Tongue (tissue), 2 donors: ENCODE results near the gene SPATA24. TPM values are rescaled to one million over a fixed set of nuclear protein-coding genes. Genes with fewer than 3 reads are reported as not detected.
"Not testable (repeated sequence)": the region's sequence is repeated elsewhere in the genome, so short reads cannot be mapped to it uniquely, and the experiment has no call there.

Experiments
- DNase-seq: peaks from one replicate; pipeline ENCODE4 v3.0.0-alpha.2; 2015
- total RNA-seq: library from RNA; depleted of rRNA; stranded (reverse); fragments of >200 nt; gene quantifications from one replicate; pipeline ENCODE4 v1.2.3, GENCODE V29; 2014

Gene SPATA24
- total RNA-seq, 1 donor from 2014 or later: 10.2 TPM

DNA sequence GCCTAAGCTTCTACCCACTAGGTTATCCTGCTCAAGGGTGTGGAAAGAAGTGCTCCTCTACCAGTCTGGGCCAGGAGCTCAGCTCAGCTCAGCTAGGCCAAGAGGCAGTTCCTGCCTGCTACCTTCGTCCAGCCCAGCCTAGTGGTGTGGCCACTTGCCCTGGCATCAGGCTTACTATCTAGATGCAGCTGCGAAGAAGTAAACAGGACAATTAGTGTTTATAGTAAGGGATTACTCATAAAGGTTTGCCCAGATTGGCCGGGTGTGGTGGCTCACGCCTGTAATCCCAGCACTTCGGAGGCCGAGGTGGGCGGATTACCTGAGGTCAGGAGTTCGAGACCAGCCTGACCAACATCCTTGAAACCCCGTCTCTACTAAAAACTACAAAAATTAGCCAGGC lies 12.8 kb upstream of the SPATA24 start:
- DNase-seq: no peak

DNA sequence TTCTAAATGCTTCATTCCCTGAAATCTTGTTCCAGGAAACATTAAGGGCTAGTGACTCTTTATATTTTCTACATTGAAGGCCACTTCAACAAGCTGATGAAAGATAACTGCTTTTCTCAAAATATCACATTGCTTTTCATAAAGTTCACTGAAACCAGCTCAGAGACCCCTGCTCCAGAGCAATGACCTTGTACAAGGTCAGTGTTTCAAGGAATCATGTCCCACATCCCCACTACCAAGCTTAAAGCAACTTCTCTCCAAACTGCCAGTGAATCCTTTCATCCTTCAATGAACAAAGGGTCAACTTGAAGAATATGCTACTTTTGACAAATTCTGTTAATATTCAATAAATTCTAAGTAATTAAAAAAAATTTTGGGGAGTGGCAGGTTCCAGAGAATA lies 12.0 kb upstream of the SPATA24 start:
- DNase-seq: no peak

DNA sequence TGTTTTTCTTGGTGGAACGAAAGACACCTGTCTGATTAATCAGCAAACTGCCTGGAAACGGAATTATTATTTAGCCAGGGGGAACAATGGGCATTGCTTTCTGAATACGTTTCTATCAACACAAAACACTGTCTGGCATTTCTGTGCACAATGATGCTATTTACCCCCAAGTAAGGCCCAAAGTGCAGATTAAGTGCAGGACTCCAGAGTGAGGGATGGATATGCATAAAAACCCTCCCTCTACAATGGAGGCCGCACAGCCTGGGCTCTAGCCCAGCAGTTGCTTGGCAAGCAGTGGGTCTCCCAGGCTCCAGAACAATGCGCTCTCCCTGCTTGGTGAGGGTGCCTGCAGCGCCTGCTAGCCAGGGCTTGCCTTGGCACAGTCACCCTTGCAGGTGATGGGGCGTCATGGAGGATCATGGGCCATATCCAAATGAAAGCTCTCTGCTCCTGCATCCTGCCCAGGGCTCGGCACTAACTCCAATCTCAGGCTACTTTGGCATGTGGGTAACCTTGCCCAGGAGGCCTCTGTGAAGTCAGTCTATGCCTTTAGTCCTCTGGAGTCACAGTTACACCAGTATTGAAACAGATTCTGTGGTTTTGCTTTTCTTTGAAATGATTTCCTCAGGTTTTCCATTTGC lies 11.5 kb upstream of the SPATA24 start:
- peak; percentile 33 for DNase-seq

DNA sequence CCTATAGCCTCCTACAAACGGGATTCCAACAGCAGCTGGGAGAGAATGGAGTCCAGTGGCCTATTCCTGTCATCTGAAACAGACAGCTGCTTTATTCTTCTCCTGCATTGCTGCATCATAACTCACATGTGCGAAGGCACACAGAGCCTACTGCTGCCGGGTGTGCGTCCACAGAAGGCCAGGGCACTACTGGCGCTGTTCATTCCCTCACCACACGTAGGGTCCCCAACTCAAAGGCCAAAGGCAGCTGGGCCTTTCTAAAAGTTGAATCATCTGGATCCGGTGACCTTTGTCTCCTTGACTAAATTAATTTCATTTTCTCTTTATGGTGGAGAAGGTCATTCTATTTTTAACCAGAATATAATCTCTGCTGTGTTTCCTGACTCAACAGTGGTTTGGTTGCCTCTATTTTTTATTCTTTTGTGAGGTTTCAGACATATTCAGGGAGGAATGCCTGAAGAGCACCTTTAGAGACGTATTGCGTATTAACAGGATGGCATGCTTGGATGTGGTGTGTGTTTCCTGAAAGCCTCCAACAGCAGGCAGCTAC lies 10.8 kb upstream of the SPATA24 start:
- peak; percentile 95 for DNase-seq

DNA sequence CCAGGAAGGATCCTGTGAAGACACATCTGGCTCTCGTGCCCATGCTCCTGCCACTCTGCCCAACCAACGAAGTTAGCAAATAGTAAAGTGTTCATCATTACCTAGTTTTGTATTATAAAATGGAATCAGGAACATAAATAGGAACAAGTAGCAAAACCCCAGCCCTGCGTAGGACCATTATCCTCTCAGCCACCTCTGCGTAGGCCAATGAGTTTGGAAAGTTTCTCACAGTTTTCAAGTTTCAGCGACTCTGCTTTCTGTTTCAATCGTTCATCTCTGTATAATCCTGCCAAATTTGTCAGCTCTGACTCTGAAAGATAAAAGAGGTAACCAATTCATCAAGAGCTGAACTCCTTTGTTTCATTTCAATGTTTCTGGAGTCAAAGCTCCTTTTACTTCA lies 10.1 kb upstream of the SPATA24 start:
- no peak for DNase-seq

- no peak for DNase-seq
These were observed 9.3 kb upstream of the SPATA24 start for GRCh38 chr5:139413153-139413552.

GRCh38 chr5:139410993-139411828 lies 7.3 kb upstream of the SPATA24 start:
- DNase-seq: no peak

- no peak for DNase-seq
These were observed 6.5 kb upstream of the SPATA24 start for GRCh38 chr5:139410121-139410992.

GRCh38 chr5:139409116-139409515 lies 5.2 kb upstream of the SPATA24 start:
- DNase-seq: not testable (repeated sequence)

DNA sequence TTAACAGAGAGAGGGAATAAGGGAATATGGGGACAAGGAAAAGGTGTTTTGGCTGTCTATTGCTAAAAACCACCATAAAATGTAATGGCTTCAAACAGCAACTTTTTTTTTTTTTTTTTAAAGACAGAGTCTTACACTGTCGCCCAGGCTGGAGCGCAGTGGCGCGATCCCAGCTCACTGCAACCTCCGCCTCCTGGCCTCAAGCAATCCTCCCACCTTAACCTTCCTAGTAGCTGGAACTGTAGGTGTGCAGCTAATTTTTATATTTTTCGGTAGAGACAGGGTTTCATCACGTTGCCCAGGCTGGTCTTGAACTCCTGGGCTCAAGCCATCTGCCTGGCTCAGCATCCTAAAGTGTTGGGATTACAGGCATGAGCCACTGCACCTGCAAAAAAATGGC lies 4.3 kb upstream of the SPATA24 start:
- no peak for DNase-seq

DNA sequence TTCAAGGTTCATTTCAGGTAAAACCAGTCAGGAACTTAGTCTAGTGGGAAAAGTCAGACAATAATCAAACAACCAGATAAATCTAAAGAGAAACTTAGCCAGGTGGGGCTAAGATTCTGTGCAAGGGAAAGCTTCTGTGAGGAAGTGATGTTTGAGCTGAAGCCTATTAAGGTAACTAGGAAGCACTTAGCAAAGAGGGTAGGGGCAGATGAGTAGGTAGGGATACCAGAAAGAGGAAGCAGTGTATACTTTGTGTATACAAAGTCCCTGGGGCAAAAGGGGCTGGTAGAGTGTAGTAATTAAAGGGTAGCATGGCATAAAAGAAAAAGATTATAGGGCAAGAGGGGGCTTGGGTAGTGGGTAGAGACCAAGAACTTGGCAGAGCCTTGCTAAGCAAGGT lies 3.6 kb upstream of the SPATA24 start:
- DNase-seq: no peak

DNA sequence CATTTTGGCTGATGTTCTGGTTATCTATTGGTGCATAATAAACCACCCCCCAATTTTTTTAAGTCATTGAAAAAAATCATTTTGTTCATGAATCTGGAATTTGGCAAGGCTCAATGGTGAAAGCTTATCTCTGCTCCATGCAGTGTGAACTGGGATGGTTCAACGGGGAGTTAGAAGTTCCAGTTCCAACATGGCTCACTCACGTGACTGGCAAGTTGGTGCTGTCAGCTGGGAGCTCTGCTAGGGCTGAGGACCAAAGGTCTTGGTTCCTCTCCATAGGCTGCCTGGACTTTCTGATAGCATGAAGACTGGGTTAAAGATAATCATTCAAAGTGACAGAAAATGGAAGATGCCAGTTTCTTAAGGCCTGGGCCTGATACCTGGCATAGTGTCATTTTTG lies 3.1 kb upstream of the SPATA24 start:
- DNase-seq: no peak

DNA sequence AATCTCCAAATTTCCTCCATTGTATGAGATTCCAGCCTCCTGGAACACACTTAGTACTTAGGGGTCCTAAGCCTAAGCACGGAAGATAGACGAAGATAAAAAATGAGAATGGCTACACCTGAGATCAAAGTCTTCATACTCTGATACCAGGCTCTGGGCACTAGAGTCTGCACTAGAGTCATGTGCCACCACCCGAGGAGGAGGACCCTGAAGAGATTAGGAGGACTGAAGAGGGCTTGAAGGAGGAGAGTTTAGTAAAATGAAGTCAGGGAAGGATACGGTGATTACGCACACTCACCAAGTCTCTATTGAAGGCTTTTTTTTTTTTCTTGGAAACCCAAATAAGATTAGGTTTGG lies 573 bp upstream of the SPATA24 start:
- no peak for DNase-seq

DNA sequence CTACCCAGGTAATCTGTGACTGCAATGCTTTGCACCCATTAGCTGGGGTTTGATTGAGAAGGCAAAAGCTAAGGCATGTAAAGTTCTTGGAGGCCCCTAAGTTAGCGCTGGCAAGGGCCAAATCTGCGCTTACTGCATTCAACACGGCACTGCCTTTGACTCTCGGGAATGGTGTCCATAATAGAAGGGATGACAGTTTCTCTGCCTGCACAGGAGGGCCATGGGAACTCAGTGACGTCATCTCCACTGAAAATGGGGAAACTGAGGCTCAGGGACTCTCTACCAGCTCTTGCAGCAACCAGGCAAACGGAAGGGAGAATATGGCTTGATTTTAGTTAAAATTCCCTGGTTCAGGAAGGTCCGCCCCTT lies 487 bp downstream of the SPATA24 start:
- no peak for DNase-seq

DNA sequence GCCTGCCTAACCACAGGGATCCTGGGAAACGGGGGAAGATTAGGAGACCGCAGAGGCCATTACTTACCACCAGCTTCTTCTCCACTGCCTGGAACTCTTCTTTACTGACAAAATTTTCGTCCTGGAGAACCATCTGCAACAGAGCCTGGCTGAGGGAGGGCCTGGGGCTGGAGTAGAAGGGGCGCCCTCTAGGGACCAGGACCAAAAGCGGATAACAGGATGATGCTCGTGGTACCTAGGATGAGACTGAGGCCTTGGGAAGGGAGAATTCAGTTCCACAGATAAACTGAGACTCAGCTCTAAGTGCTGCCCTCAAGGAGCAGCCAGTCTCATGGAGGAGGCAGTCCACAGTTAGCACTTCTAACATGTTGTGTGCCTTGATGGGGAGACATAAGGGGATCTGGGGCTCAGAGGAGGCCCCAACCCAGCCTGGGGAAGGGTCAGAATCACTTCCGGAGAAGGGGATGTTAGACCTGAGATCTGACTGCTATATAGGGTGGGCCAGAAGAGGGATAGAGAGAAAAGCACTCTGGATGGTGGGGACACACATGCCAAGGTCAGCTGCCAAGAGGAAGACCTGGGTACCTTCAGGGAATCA lies 1.2 kb downstream of the SPATA24 start:
- DNase-seq: no peak

DNA sequence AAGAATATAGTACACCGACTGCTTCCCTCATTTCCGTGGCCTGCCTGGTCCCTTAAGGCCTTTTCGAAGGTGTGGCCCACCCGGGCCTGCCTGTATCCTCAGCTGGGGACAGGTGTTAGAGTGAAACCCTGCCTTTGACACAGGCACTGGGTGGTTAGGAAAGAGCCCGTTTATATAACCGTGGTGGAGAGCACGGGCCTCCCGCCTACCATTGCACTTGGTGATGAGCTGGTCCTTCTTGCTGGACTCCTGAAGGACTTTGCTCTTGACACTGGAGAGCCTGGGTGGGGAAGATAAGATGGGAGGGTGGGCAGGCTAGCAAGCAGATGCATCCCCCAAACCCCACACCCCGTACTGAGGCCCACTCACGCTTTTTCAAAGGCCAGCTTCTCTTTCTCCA lies 2.3 kb downstream of the SPATA24 start:
- DNase-seq: no peak

DNA sequence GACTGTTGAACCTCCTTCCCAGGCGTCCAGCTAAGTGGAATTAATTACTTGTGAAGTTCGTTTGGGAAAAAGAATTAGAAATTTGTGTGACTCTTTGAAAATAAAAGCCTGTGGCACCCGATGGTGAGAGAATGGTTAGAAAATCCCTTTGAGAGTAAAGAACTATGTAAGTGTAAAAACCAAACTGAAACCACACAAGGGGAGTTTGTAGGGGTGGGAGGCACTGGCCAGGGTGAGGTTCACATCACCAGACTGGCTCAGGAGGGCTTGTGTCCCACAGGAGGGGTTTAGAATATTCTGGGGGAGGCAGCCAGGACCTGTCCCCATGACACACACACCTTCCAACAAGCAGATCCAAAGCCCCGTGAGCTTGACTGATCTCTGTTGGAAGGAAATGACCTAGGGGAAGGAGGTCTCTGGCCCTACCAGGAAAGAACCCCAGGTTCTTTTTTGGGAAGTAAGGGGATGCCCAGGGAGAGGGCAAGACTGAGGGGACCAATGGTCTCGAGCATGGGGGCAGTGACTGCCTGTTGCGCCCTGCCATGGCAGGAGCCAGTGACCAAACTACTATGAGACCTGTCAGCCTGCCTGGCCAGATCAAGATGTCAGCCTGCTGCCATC lies 4.3 kb downstream of the SPATA24 start:
- no peak for DNase-seq

- no peak for DNase-seq
These were observed 6.0 kb downstream of the SPATA24 start for GRCh38 chr5:139397921-139398320.

DNA sequence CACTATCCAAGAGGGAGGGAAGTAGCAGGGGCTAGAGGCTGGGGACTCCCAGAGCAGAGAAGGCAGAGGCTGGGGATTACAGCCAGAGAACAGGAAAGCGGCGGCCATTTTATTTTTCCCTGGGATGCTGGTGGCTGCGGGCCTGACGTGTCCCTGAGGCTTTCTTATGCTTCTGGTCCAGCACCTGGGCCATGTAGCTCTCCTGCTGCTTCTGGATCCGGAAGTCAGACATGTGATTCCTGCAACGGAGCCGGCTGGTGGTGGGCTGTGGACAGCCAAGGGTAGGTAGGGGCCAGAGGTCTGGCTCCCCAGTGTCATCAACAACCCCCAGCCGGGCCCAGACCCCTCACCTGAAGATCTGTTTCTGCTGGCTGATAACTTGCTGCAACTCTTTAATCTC lies 7.2 kb downstream of the SPATA24 start:
- no peak for DNase-seq

DNA sequence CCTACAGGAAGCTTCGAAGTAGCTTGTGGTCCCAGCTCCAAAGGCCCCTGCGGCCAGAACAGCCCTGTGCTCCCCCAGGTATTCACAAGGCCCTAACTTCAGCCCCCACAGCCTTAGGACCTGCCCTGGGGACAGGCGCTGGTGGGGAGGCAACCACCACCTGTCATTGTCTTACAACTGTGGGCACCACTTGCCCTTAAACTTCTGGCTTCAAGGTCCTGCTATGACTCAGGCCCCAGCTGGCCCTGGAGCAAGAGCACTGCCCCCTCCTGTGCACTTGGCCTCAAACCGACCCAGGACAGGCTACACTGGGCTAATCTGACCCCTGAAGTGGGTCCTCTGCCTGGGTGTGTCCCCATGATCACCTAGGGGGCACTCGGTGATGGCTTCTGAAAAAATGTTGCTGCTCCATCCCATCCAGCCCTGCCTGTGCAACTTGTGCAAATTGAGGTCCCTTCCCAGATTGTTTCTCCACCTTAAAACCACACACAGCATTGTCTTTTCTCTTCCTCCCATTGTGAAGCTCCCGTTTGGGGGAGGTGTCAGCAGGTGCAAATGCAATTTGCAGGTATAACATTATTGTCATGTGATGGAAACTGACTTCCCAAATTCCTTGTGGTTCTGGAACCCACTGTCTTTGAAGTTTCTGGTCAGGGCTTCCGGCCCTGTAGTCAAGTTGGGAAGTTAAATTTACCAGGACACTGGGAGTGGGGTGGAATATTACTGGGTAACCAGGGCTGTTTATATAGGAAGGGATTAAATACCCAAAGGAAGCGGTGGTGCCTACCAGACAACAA lies 7.8 kb downstream of the SPATA24 start:
- peak; percentile 63 for DNase-seq
